Keratinocyte (primary cell): ENCODE results near the gene CACFD1. TPM values are rescaled to one million over a fixed set of nuclear protein-coding genes. Genes with fewer than 3 reads are reported as not detected.

Experiments
- DNase-seq: peaks from one replicate; pipeline ENCODE4 v3.0.0-alpha.2; 2011; ENCODE audit warnings: low read depth, missing footprints, low spot score
- FAIRE-seq: peaks from 2 replicates; lab custom pipeline; 2011; peaks lifted over from hg19 to GRCh38; lab: Jason Lieb, UNC
- H2AFZ ChIP-seq: 2 replicates; pipeline ENCODE4 v1.6.0; 2012; ENCODE audit warnings: low read length, control low read depth, inconsistent platforms; ENCODE audit not compliant: control insufficient read depth
- H3K27ac ChIP-seq: 2 replicates; pipeline ENCODE4 v1.5.1; 2011; ENCODE audit warnings: low read length; ENCODE audit not compliant: control insufficient read depth, insufficient read depth
- H3K27me3 ChIP-seq: 3 replicates; pipeline ENCODE4 v1.6.0; 2011; ENCODE audit warnings: low read length; ENCODE audit not compliant: control insufficient read depth, insufficient read depth; ENCODE audit errors: extremely low read depth
- H3K36me3 ChIP-seq, 2 experiments: 2 replicates in 1 of 2; 3 replicates in 1 of 2; pipeline ENCODE4 v1.5.1; 2011; ENCODE audit warnings: low read length in 2 of 2, mild to moderate bottlenecking in 1 of 2; ENCODE audit not compliant: control insufficient read depth in 2 of 2, insufficient read depth in 2 of 2; ENCODE audit errors: extremely low read depth in 1 of 2
- H3K4me1 ChIP-seq: 3 replicates; pipeline ENCODE4 v1.5.1; 2011; ENCODE audit warnings: low read length; ENCODE audit not compliant: control insufficient read depth, insufficient read depth; ENCODE audit errors: extremely low read depth
- H3K4me2 ChIP-seq: 3 replicates; pipeline ENCODE4 v1.6.0; 2011; ENCODE audit warnings: low read depth, low read length; ENCODE audit not compliant: control insufficient read depth, insufficient read depth; ENCODE audit errors: extremely low read depth
- H3K4me3 ChIP-seq, 3 experiments: fragments of 200-600 bp in 1 of 3; sonication (generic) in 1 of 3; 2 replicates in 2 of 3; 3 replicates in 1 of 3; pipeline ENCODE4 v1.5.1; 2011 to 2016; ENCODE audit warnings: low read length in 3 of 3, mild to moderate bottlenecking in 3 of 3, control low read depth in 2 of 3, inconsistent platforms in 1 of 3, low read depth in 1 of 3, mixed read lengths in 1 of 3, mixed run types in 1 of 3, moderate library complexity in 1 of 3; ENCODE audit not compliant: control insufficient read depth in 2 of 3, insufficient read depth in 2 of 3; ENCODE audit errors: extremely low read depth in 1 of 3
- H3K79me2 ChIP-seq: 2 replicates; pipeline ENCODE4 v1.6.0; 2012; ENCODE audit warnings: low read length; ENCODE audit not compliant: control insufficient read depth, insufficient read depth
- H3K9ac ChIP-seq: 3 replicates; pipeline ENCODE4 v1.6.0; 2011; ENCODE audit warnings: low read length; ENCODE audit not compliant: control insufficient read depth, insufficient read depth; ENCODE audit errors: extremely low read depth
- H3K9me1 ChIP-seq: 3 replicates; pipeline ENCODE4 v1.6.0; 2011; ENCODE audit warnings: low read length; ENCODE audit not compliant: control insufficient read depth, insufficient read depth; ENCODE audit errors: extremely low read depth
- H3K9me3 ChIP-seq: 2 replicates; pipeline ENCODE4 v1.5.1; 2012; ENCODE audit warnings: low read depth, low read length; ENCODE audit not compliant: control insufficient read depth
- H4K20me1 ChIP-seq: 3 replicates; pipeline ENCODE4 v1.6.0; 2011; ENCODE audit warnings: low read length; ENCODE audit not compliant: control insufficient read depth, insufficient read depth; ENCODE audit errors: extremely low read depth
- EZH2 ChIP-seq: IDR thresholded peaks from one replicate; pipeline ENCODE4 v1.6.1; 2012; ENCODE audit warnings: inconsistent platforms, mild to moderate bottlenecking, low read length, moderate library complexity
- dilution Hi-C: fragments of 300-500 bp; cut with MboI; formaldehyde crosslinking; loops from one replicate; pipeline ENCODE4 v1.7.0; 2020; ENCODE audit warnings: low sequenced_read_pairs; ENCODE audit not compliant: extremely low pct_ligation_motif_present
- polyA plus RNA-seq, 5 experiments: library from polyadenylated mRNA; depleted of rRNA in 3 of 5; stranded (reverse) in 3 of 5; stranded (forward) in 1 of 5; unstranded in 1 of 5; fragments of >200 nt; gene quantifications; 1 replicate in 1 of 5; 2 replicates in 3 of 5; 3 replicates in 1 of 5; pipeline versions ENCODE4 v1.2.1 to v1.2.3, GENCODE V29; 2011 to 2012; ENCODE audit warnings: missing spikeins in 2 of 5, low read depth in 1 of 5, low replicate concordance in 1 of 5
- TF ChIP-seq, protein P1 (sequence below), 3 experiments: IDR thresholded peaks in 1 of 3; conservative IDR thresholded peaks in 1 of 3; optimal IDR thresholded peaks in 1 of 3; 2 replicates in 2 of 3; 3 replicates in 1 of 3; pipeline versions ENCODE3 to v1.5.1; 2011; ENCODE audit warnings: low read length in 3 of 3, mild to moderate bottlenecking in 3 of 3, moderate library complexity in 2 of 3, control low read depth in 1 of 3, inconsistent platforms in 1 of 3; ENCODE audit not compliant: insufficient read depth in 2 of 3; ENCODE audit errors: extremely low read depth in 1 of 3

The CACFD1 gene
- polyA plus RNA-seq, 1 donor (not counting 4 experiments of a cell fraction or from before 2014, with no cell fraction given) = 3.4 TPM

DNA sequence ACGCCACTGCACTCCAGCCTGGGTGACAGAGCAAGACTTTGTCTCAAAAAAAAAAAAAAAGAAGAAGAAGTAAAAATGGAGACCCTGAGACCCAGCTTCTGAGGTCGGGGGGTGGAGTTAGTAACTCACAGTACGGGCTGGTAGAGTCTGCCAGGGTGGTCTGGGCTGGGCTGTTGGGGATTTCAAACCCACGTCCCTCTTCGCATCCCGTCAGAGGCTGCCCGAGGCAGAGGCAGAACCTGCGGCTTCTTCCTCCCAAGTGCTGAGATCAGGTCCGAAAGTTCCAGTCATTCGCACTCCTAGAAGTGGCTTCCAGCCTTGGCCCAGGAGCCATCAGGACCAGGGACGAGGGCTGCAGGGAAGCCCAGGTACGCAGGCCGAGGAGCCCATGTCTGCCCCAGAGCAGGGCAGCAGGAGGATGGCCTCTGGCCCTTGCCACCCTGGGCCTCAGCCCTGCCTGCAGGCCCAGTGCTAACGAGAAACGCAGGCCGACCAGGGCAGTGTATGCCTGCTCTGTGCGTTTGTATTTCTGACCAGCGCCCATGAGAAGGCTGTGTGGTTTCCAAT, 29.0 kb downstream of the CACFD1 start:
- H3K27me3 ChIP-seq = peaks cover 23% of the 10 kb centered on the region

DNA sequence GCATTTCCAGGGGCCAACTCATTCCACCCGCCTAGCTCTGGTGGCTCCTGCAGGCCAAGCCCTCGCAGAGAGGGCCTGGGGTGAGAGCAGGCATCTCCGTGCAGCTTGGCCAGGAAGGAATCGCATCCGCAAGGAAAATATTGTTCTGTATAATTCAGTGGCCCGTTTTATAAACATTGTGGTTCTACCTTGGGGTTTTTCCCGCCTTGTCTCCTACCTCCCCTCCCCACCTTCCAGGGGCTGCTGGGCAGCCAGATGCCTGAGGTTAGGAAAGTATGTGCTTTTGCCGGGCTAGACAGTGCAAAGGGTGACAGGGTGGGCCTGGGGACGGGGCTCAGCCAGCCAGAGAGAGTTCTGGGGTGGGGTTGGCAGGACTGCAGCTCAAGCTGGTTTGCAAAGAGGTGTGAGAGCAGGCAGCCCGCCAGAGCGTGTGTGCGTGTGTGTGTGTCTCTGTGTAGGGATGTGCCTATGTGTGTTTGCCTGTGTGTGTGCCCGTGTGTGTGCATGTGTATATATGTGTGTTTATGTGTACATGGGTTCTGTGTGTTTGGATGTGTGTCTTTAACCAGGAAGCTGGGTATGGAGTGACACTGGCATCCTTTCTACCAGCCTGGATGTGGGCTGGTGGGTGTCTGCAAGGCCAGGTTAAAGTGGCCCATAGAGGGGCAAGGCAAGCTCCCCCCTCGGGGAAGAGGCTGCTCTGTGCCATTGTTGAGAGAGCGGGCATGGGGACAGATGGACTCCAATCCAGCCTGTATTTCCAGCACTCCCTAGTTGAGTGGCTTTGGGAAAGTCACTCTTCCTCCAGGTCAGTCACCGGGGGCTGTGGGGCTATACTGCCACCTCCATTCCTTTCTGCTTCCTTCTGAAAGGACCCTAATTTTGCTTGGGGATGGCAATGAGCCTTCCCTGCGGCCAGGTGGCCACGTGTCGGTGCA, 29.7 kb downstream of the CACFD1 start:
- no peak overlapping the region for H3K4me3 ChIP-seq
- H3K27ac ChIP-seq = no peak overlapping the region
- no peaks in the 10 kb centered on the region for H3K9me1 ChIP-seq
- dilution Hi-C loops = no loop called here
- FAIRE-seq (no peak), DNase-seq (no peak)
- H3K36me3 ChIP-seq = no peaks in the 10 kb centered on the region
- H2AFZ ChIP-seq = no peak overlapping the region
- TF ChIP-seq, protein P1, sequence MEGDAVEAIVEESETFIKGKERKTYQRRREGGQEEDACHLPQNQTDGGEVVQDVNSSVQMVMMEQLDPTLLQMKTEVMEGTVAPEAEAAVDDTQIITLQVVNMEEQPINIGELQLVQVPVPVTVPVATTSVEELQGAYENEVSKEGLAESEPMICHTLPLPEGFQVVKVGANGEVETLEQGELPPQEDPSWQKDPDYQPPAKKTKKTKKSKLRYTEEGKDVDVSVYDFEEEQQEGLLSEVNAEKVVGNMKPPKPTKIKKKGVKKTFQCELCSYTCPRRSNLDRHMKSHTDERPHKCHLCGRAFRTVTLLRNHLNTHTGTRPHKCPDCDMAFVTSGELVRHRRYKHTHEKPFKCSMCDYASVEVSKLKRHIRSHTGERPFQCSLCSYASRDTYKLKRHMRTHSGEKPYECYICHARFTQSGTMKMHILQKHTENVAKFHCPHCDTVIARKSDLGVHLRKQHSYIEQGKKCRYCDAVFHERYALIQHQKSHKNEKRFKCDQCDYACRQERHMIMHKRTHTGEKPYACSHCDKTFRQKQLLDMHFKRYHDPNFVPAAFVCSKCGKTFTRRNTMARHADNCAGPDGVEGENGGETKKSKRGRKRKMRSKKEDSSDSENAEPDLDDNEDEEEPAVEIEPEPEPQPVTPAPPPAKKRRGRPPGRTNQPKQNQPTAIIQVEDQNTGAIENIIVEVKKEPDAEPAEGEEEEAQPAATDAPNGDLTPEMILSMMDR (optimal IDR thresholded peaks at IDR 0.05 in 1 of 3, IDR thresholded peaks at IDR 0.05 in 1 of 3, conservative IDR thresholded peaks at IDR 0.05 in 1 of 3; ENCODE audit: extremely low read depth in 1 of 3, insufficient read depth in 2 of 3, low read length in 3 of 3) = no peak
- TF ChIP-seq EZH2 = no peak
- H3K4me2 ChIP-seq = no peak overlapping the region
- H3K4me1 ChIP-seq = peaks cover 12% of the 10 kb centered on the region
- H3K27me3 ChIP-seq = peaks cover 21% of the 10 kb centered on the region
- no peaks in the 10 kb centered on the region for H4K20me1 ChIP-seq
- H3K9me3 ChIP-seq = no peaks in the 10 kb centered on the region
- no peak overlapping the region for H3K9ac ChIP-seq
- H3K79me2 ChIP-seq = no peaks in the 10 kb centered on the region

More for the DNA sequence above, 29.0 kb downstream of the CACFD1 start:
- Histone ChIP-seq H3K4me3 (no peak overlapping the region), H3K79me2 (no peaks in the 10 kb centered on the region), H3K9me1 (no peaks in the 10 kb centered on the region), H3K4me2 (no peak overlapping the region), H3K9ac (no peak overlapping the region), H2AFZ (no peak overlapping the region), H3K27ac (no peak overlapping the region), H3K4me1 (peaks cover 12% of the 10 kb centered on the region), H3K9me3 (no peaks in the 10 kb centered on the region), H4K20me1 (no peaks in the 10 kb centered on the region), H3K36me3 (no peaks in the 10 kb centered on the region)
- dilution Hi-C loops = no loop called here
- FAIRE-seq (no peak), DNase-seq (no peak)
- no peak for TF ChIP-seq EZH2
- TF ChIP-seq, protein P1 (optimal IDR thresholded peaks at IDR 0.05 in 1 of 3, IDR thresholded peaks at IDR 0.05 in 1 of 3, conservative IDR thresholded peaks at IDR 0.05 in 1 of 3; ENCODE audit: extremely low read depth in 1 of 3, insufficient read depth in 2 of 3, low read length in 3 of 3) = no peak
